OCI-LY1 (cell line): ENCODE data around the gene RABEP1.

Source experiments
- H2AFZ ChIP-seq: fragments of 200-600 bp; sonication (generic), shearing (Covaris generic); 2 replicates; pipeline ENCODE4 v1.6.0; 2014; ENCODE audit warnings: antibody characterized with exemption, mild to moderate bottlenecking, low read length
- H3F3A ChIP-seq: fragments of 200-600 bp; sonication (generic), shearing (Covaris generic); 2 replicates; pipeline ENCODE4 v1.6.0; 2014; ENCODE audit warnings: mild to moderate bottlenecking, antibody characterized with exemption, low read length, moderate library complexity; ENCODE audit not compliant: insufficient read depth
- H3K27ac ChIP-seq: fragments of 200-600 bp; sonication (generic); 2 replicates; pipeline ENCODE4 v1.5.1; 2014; ENCODE audit warnings: low read length, mixed run types, mild to moderate bottlenecking, low read depth; ENCODE audit not compliant: poor library complexity, severe bottlenecking
- H3K27me3 ChIP-seq: fragments of 200-600 bp; sonication (generic); 2 replicates; pipeline ENCODE4 v1.6.0; 2014; ENCODE audit warnings: antibody characterized with exemption, mild to moderate bottlenecking, low read length, moderate library complexity; ENCODE audit not compliant: insufficient read depth
- H3K36me3 ChIP-seq: fragments of 200-600 bp; sonication (generic); 2 replicates; pipeline ENCODE4 v1.6.1; 2014; ENCODE audit warnings: mild to moderate bottlenecking, antibody characterized with exemption, low read length, moderate library complexity, mixed read lengths; ENCODE audit not compliant: insufficient read depth
- H3K4me1 ChIP-seq: fragments of 200-600 bp; sonication (generic); 2 replicates; pipeline ENCODE4 v1.5.1; 2014; ENCODE audit warnings: mild to moderate bottlenecking, low read length, moderate library complexity; ENCODE audit not compliant: insufficient read depth, severe bottlenecking
- H3K4me2 ChIP-seq: fragments of 200-600 bp; sonication (generic), shearing (Covaris generic); 2 replicates; pipeline ENCODE4 v1.6.1; 2014; ENCODE audit warnings: low read length
- H3K4me3 ChIP-seq: fragments of 200-600 bp; sonication (generic); 2 replicates; pipeline ENCODE4 v1.5.1; 2014; ENCODE audit warnings: low read length, low read depth, mild to moderate bottlenecking, mixed read lengths; ENCODE audit not compliant: poor library complexity, severe bottlenecking
- H3K79me2 ChIP-seq: fragments of 200-600 bp; shearing (Covaris generic); 2 replicates; pipeline ENCODE4 v1.6.1; 2016; ENCODE audit warnings: mixed run types, low read length, mixed read lengths; ENCODE audit not compliant: insufficient read depth
- H3K9ac ChIP-seq: fragments of 200-600 bp; sonication (generic), shearing (Covaris generic); 2 replicates; pipeline ENCODE4 v1.6.1; 2014; ENCODE audit warnings: mild to moderate bottlenecking, low read length, mixed read lengths
- H3K9me2 ChIP-seq: fragments of 200-600 bp; sonication (generic), shearing (Covaris generic); 2 replicates; pipeline ENCODE4 v1.6.1; 2014; ENCODE audit warnings: low read depth, mild to moderate bottlenecking, low read length, mixed read lengths
- H3K9me3 ChIP-seq: fragments of 200-600 bp; shearing (Covaris generic); 2 replicates; pipeline ENCODE4 v1.6.1; 2014; ENCODE audit warnings: low read length, mixed read lengths
- H4K20me1 ChIP-seq: fragments of 200-600 bp; sonication (generic), shearing (Covaris generic); 2 replicates; pipeline ENCODE4 v1.6.0; 2016; ENCODE audit warnings: mild to moderate bottlenecking, low read length; ENCODE audit not compliant: insufficient read depth
- EZH2 ChIP-seq: fragments of 200-600 bp; sonication (generic), shearing (Covaris generic); IDR thresholded peaks from 2 replicates; pipeline ENCODE4 v1.8.0; 2017; ENCODE audit warnings: borderline replicate concordance, mixed run types, mild to moderate bottlenecking, antibody characterized with exemption, low read length, moderate library complexity, mixed read lengths
- TF ChIP-seq, protein P1 (sequence below): fragments of 200-600 bp; sonication (generic), shearing (Covaris generic); IDR thresholded peaks from 2 replicates; pipeline ENCODE4 v1.5.1; 2017; ENCODE audit warnings: mild to moderate bottlenecking, antibody characterized with exemption, low read length, moderate library complexity, mixed read lengths

The RABEP1 gene

DNA sequence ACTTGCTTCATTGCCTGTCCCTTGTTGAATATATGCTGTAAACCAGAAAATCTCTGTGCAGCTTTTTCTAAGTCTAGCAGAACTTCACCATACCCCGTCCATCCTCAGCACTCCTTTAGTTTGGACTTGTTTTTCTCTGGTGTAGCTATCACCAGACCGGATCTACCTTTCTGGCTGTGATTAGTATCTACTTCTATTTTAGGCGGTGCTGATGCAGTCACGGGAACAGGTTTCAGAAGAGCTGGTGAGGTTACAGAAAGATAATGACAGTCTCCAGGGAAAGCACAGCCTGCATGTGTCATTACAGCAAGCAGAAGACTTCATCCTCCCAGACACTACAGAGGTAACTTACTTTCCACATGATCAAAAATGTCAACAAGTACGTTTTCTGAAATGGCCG is 91.0 kb downstream of the RABEP1 start:
- no peak overlapping the region for H3K4me2 ChIP-seq

DNA sequence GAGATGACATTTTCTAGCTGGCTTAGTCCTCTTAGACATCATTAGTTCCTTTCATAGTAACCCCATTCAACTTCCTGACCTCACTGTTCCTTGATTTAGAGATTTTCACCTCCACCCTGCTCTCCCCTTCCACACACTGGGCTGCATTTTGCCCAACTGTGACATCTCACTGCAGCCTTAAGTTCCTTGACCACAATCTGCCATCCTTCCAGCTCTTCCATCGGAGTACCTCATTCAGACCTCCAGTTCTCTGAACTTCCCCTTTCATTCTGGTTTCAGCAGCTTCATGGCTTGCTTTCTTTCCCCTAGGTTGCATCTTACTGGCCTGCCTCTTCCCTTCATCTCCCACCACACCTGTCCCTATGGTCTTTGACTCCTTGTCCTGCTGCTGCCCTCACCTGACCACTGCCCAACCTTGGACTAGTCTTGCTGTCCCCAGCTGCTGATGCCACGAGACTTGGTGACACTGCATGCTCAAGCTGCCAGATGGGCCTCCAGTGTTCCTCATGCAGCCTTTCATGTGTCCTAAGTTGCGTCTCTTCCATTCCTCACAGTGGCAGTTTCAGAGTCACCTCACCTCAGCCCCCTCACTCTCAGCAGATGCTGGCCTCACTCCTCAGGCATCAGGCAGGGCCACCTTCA is 96.6 kb downstream of the RABEP1 start:
- Histone ChIP-seq H2AFZ (no peak overlapping the region), H4K20me1 (no peaks in the 10 kb centered on the region), H3K9me3 (no peaks in the 10 kb centered on the region), H3K4me1 (no peaks in the 10 kb centered on the region), H3K36me3 (peaks cover 82% of the 10 kb centered on the region), H3K79me2 (no peaks in the 10 kb centered on the region), H3K9me2 (no peaks in the 10 kb centered on the region), H3K9ac (no peak overlapping the region), H3K4me2 (no peak overlapping the region), H3K27me3 (no peaks in the 10 kb centered on the region), H3K4me3 (no peak overlapping the region), H3F3A (no peaks in the 10 kb centered on the region; the same call in 1 of the 2 replicates), H3K27ac (no peak overlapping the region)
- TF ChIP-seq, protein P1, sequence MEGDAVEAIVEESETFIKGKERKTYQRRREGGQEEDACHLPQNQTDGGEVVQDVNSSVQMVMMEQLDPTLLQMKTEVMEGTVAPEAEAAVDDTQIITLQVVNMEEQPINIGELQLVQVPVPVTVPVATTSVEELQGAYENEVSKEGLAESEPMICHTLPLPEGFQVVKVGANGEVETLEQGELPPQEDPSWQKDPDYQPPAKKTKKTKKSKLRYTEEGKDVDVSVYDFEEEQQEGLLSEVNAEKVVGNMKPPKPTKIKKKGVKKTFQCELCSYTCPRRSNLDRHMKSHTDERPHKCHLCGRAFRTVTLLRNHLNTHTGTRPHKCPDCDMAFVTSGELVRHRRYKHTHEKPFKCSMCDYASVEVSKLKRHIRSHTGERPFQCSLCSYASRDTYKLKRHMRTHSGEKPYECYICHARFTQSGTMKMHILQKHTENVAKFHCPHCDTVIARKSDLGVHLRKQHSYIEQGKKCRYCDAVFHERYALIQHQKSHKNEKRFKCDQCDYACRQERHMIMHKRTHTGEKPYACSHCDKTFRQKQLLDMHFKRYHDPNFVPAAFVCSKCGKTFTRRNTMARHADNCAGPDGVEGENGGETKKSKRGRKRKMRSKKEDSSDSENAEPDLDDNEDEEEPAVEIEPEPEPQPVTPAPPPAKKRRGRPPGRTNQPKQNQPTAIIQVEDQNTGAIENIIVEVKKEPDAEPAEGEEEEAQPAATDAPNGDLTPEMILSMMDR: no peak
- TF ChIP-seq EZH2: no peak

More for the DNA sequence above, 91.0 kb downstream of the RABEP1 start:
- Histone ChIP-seq H2AFZ (no peak overlapping the region), H3K4me1 (peaks cover 11% of the 10 kb centered on the region), H3K27ac (peak overlapping the region; percentile 43), H3K9me2 (no peaks in the 10 kb centered on the region), H3F3A (no peaks in the 10 kb centered on the region), H3K79me2 (no peaks in the 10 kb centered on the region), H3K9me3 (no peaks in the 10 kb centered on the region), H3K4me3 (no peak overlapping the region), H3K36me3 (peaks cover 77% of the 10 kb centered on the region), H3K27me3 (no peaks in the 10 kb centered on the region), H3K9ac (no peak overlapping the region), H4K20me1 (no peaks in the 10 kb centered on the region)
- no peak for TF ChIP-seq EZH2
- TF ChIP-seq, protein P1: no peak

DNA sequence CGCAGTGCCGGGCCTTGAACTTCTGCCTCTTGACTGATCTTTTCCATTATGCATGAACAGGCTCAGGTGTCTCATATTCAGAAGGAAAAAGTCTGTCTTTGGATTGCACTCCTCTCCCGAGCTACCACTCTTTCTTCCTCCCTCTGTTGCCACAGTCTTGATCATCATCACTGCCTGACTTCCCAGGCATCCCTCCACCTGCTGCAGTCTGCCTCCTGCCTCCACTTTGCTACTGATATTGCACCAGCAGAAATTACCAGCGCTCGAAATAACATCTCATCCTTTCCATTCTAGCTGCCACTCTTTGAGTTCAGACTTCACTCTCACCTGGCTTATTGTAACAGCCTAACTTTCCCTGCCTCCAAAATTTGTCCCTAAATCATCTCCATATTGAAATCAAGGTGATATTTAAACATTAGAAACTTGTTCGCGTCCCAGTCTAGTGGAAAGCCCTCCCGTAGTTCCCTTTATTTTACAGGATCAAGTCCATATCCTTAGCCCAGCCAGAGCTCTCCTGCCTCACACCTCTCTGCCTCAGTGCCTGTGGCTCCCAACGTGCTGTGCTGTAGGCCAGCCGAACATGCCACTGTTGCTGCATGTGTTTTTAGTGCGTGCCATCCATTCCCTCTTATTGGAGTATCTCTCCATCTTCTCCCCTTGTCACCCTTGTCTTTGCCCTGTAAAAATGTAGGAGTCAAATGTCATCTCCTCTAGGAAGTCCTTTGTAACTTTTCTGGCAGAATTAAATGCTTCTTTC is 97.4 kb downstream of the RABEP1 start:
- no peak overlapping the region for H3K9ac ChIP-seq
- no peaks in the 10 kb centered on the region for H3K27me3 ChIP-seq
- no peak overlapping the region for H3K4me2 ChIP-seq
- peaks cover 86% of the 10 kb centered on the region for H3K36me3 ChIP-seq
- H3K4me1 ChIP-seq: no peaks in the 10 kb centered on the region
- no peaks in the 10 kb centered on the region for H3K9me2 ChIP-seq
- H4K20me1 ChIP-seq: no peaks in the 10 kb centered on the region
- no peaks in the 10 kb centered on the region for H3K79me2 ChIP-seq
- TF ChIP-seq EZH2: no peak
- TF ChIP-seq, protein P1: no peak
- no peaks in the 10 kb centered on the region; the same call in 1 of the 2 replicates for H3F3A ChIP-seq
- H3K27ac ChIP-seq: no peak overlapping the region
- no peaks in the 10 kb centered on the region for H3K9me3 ChIP-seq
- no peak overlapping the region for H3K4me3 ChIP-seq
- H2AFZ ChIP-seq: no peak overlapping the region
